ENCODE results near the gene RAD54L. TPM values are rescaled to one million over a fixed set of nuclear protein-coding genes. Genes with fewer than 3 reads are reported as not detected.

The RAD54L gene
- total and polyA plus RNA-seq, 2 of the 4 experiments (the other 2 are of a cell fraction), result 4.8 to 10.6 TPM

DNA sequence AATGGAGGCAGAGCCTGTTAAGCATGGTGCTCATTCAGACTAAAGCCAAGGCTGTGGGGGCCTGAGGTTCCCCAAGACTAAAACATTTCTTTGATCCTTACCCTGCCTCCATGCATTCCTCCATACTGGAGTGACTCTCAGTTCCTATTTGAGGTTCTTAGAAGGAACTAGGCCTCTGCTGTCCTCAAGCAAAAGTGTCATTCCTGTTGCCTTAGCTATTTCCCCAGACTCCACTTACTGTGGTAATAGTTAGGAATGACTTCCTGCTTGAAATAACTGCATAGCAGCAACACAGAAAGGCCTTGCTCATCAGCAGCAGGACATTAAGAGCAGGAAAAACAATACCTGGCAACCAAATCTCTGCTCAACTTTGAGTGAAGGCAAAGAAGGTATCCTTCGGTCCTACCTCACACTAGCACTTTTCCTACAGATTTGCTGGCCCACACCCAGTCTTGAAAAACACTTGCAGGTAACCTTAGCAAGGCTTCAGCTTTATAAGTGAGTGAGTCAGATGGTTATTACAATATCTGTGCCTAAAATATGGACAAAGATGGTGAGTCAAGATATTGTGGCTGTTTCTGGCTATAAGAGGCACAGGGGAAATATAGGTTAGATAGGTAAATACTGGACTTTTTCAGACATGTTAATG lies 41.0 kb downstream of the RAD54L start:
- H4K91ac ChIP-seq (ENCODE audit: insufficient read depth, low read depth, low read length), result no peak overlapping the region
- ATAC-seq (ENCODE audit: low read depth), result peak; percentile 65
- no peak overlapping the region for H3K9ac ChIP-seq (ENCODE audit: low read depth, low read length)
- H4K20me1 ChIP-seq (ENCODE audit: insufficient read depth, low read length), result peaks cover 30% of the 10 kb centered on the region
- TF ChIP-seq CEBPB (IDR thresholded peaks at IDR 0.05; ENCODE audit: low read depth, low read length), result peak; percentile 69
- TF ChIP-seq BHLHE40 (IDR thresholded peaks at IDR 0.05; ENCODE audit: low read depth, low read length), result no peak
- H2AK5ac ChIP-seq (ENCODE audit: low read depth, low read length), result no peak overlapping the region; the same call in 1 of the 2 replicates
- no peak overlapping the region for H3K4me3 ChIP-seq (ENCODE audit: insufficient read depth, low read depth, low read length)
- peak overlapping the region; percentile 73; the same call in 1 of the 2 replicates for H3K27ac ChIP-seq (ENCODE audit: insufficient read depth, low read length)
- ChIA-PET CTCF (interaction anchor here (0.6 to 1.4 kb wide), 2 partner anchors 11 to 65 kb away, joined by 3 read pairs; no protein-coding TSS in a partner anchor), POLR2A (ENCODE audit: unreplicated experiment) (no interaction called here)
- in situ Hi-C loops (cut with MboI; ENCODE audit: low sequenced_read_pairs) (no loop called here), dilution Hi-C loops (cut with HindIII; ENCODE audit: low sequenced_read_pairs, unreplicated experiment) (no loop called here), intact Hi-C loops (cut with micrococcal nuclease) (no loop called here)
- H3K27me3 ChIP-seq (ENCODE audit: control insufficient read depth, insufficient read depth, low read length), result no peaks in the 10 kb centered on the region
- no peak overlapping the region for H3K56ac ChIP-seq (ENCODE audit: extremely low read depth, insufficient read depth, low read length)
- H2AK9ac ChIP-seq (replicated peaks; ENCODE audit: low read depth, low read length, poor library complexity), result peak overlapping the region; percentile 10
- H3K9me3 ChIP-seq (ENCODE audit: control insufficient read depth, insufficient read depth, low read length), result no peaks in the 10 kb centered on the region
- no peak overlapping the region for H4K5ac ChIP-seq (ENCODE audit: low read depth, low read length)
- peaks cover 13% of the 10 kb centered on the region for H3K4me1 ChIP-seq (ENCODE audit: control insufficient read depth, insufficient read depth, low read length)
- peak; percentile 77 for DNase-seq
- peak overlapping the region; percentile 80 for H2BK5ac ChIP-seq (ENCODE audit: low read depth, low read length, poor library complexity, severe bottlenecking)
- peaks cover 11% of the 10 kb centered on the region for H3K9me1 ChIP-seq (ENCODE audit: insufficient read depth, low read length)
- peak overlapping the region in 1 of 2 experiments; percentile 46; a peak in 1 of 4 replicates for H4K8ac ChIP-seq (ENCODE audit: low read depth in 2 of 2, low read length in 2 of 2)
- H2BK20ac ChIP-seq (ENCODE audit: low read depth, low read length), result no peak overlapping the region
- peak overlapping the region; percentile 1; the same call in 1 of the 2 replicates for H3K18ac ChIP-seq (ENCODE audit: low read depth, low read length)
- H3K4me2 ChIP-seq (ENCODE audit: low read depth, low read length), result peak overlapping the region; percentile 7; the same call in 1 of the 2 replicates
- H3K23ac ChIP-seq (ENCODE audit: low read depth, low read length), result peak overlapping the region; percentile 17
- no CpG with 5 or more reads among the region's 1 CpG for WGBS, 2 experiments (ENCODE audit: extremely low coverage in 2 of 2, insufficient read length in 1 of 2)
- H2AFZ ChIP-seq (replicated peaks; ENCODE audit: low read length, poor library complexity), result no peak overlapping the region
- peaks cover 33% of the 10 kb centered on the region for H3K36me3 ChIP-seq (ENCODE audit: control insufficient read depth, insufficient read depth, low read length)
- H3K79me1 ChIP-seq (ENCODE audit: low read depth in 1 of 2, low read length in 2 of 2), result peaks cover 31 to 66% of the 10 kb centered on the region in 2 experiments
- no TSS peak for BruUV-seq (replicated peaks)
- no peak overlapping the region for H2BK15ac ChIP-seq (ENCODE audit: low read depth, low read length)
- H3K14ac ChIP-seq (replicated peaks; ENCODE audit: low read depth, low read length), result peak overlapping the region; percentile 3
- no peak overlapping the region; the same call in 1 of the 2 replicates for H3K4ac ChIP-seq (ENCODE audit: low read depth, low read length)
- H2BK120ac ChIP-seq (ENCODE audit: low read depth, low read length), result no peak overlapping the region
